ENCODE measurements around the gene TMPRSS13. TPM values are rescaled to one million over a fixed set of nuclear protein-coding genes. Genes with fewer than 3 reads are reported as not detected.

TMPRSS13 gene
- total RNA-seq, 2 experiments from 2014 or later = 0.79 to 1.1 TPM

DNA sequence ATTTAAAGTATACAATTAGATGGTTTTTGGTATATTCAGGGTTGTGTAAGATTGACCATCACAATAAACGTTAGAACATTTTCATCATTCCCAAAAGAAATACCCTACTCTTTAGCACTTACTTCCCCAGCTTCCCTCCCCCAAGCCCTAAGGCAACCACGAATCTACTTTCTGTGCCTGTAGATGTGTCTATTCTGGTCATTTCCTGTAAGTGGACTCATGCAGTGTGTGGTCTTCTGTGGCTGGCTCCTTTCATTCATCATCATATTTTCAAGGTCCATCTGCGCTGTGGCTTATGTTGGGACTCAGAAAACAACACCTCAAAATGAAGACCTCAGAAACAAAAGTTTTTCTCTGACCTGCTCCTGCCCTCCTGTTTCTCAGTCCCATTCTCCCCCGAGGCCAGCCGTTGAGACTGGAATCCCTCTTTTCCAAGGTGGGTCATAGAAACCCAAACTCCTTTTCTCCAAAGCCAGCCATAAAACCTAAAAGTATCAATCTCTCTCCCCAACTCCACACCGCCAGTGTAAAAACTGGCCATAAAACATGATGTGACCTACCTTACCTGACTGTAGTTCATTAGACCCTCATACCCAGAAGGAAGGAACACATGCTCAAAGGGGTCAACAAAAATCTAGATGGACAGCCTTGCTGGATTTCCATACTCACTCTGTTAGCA, 12.9 kb upstream of the TMPRSS13 start:
- CTCF ChIA-PET (ENCODE audit: unreplicated experiment) = no interaction called here
- Histone ChIP-seq H3K9me3 (ENCODE audit: low read length) (peaks cover 9% of the 10 kb centered on the region; the same call in 1 of the 2 replicates), H3K27ac (ENCODE audit: low read depth, low read length, poor library complexity, severe bottlenecking) (no peak overlapping the region), H4K20me1 (ENCODE audit: insufficient read depth, low read length) (no peaks in the 10 kb centered on the region), H3K36me3 (ENCODE audit: insufficient read depth, low read length) (no peaks in the 10 kb centered on the region), H3K79me2 (ENCODE audit: insufficient read depth, low read depth, low read length) (no peaks in the 10 kb centered on the region), H3K4me1 (ENCODE audit: insufficient read depth, low read length, poor library complexity, severe bottlenecking) (no peaks in the 10 kb centered on the region), H3K4me3 (ENCODE audit: low read depth, low read length, poor library complexity, severe bottlenecking) (no peak overlapping the region), H3K4me2 (ENCODE audit: low read length) (no peak overlapping the region), H2AFZ (ENCODE audit: low read length) (no peak overlapping the region), H3K9me2 (ENCODE audit: insufficient read depth, low read length) (no peaks in the 10 kb centered on the region)
- BruUV-seq (replicated peaks) = no TSS peak
- POLR2A ChIA-PET = no interaction called here
- DNase-seq (ENCODE audit: low spot score) = no peak
- TF ChIP-seq EZH2phosphoT487 (IDR thresholded peaks at IDR 0.05; ENCODE audit: borderline replicate concordance, low read depth, low read length) (no peak), CTCF (conservative IDR thresholded peaks at IDR 0.05; ENCODE audit: low read length) (no peak)
- intact Hi-C loops (cut with micrococcal nuclease; ENCODE audit: unreplicated experiment) = loop anchor here (10.0 kb wide), 1 partner anchor 127 kb away; no protein-coding TSS in a partner anchor

DNA sequence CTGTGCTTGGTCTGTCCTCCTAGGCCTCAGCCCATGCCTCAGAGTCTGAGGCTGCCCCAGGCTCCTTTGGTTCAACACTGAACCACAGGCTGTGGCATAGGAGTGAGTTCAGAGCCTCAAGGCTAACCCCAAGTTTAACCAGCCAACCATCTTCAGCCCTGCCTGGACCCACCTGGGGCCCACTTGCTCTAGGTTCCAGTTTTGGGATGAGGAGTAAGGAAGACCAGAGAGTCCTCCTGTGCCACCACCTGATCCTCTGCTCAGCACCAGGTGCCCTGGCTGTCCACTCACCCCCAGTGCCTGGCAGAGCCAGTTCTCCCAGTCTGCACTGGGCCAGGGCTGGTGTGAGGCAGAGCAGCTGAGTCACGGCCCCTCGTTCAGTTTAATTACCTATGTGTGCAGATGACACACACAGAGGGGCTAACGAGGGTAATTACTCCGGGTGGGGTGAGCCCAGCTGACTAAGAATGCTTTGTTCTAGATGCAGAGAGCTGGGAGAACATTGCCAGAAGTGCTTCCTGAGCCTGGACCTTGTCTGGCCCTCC, 12.0 kb upstream of the TMPRSS13 start:
- Histone ChIP-seq H4K20me1 (ENCODE audit: insufficient read depth, low read length) (no peaks in the 10 kb centered on the region), H3K9me3 (ENCODE audit: low read length) (peaks cover 9% of the 10 kb centered on the region; the same call in 1 of the 2 replicates), H3K27ac (ENCODE audit: low read depth, low read length, poor library complexity, severe bottlenecking) (no peak overlapping the region), H3K4me3 (ENCODE audit: low read depth, low read length, poor library complexity, severe bottlenecking) (no peak overlapping the region), H3K36me3 (ENCODE audit: insufficient read depth, low read length) (no peaks in the 10 kb centered on the region), H3K9me2 (ENCODE audit: insufficient read depth, low read length) (no peaks in the 10 kb centered on the region), H3K4me2 (ENCODE audit: low read length) (no peak overlapping the region), H3K79me2 (ENCODE audit: insufficient read depth, low read depth, low read length) (no peaks in the 10 kb centered on the region), H3K4me1 (ENCODE audit: insufficient read depth, low read length, poor library complexity, severe bottlenecking) (peaks cover 3% of the 10 kb centered on the region), H2AFZ (ENCODE audit: low read length) (no peak overlapping the region)
- TF ChIP-seq CTCF (conservative IDR thresholded peaks at IDR 0.05; ENCODE audit: low read length) = no peak
- no peak for TF ChIP-seq EZH2phosphoT487 (IDR thresholded peaks at IDR 0.05; ENCODE audit: borderline replicate concordance, low read depth, low read length)
- intact Hi-C loops (cut with micrococcal nuclease; ENCODE audit: unreplicated experiment) = loop anchor here (10.0 kb wide), 1 partner anchor 126 kb away; no protein-coding TSS in a partner anchor
- BruUV-seq (replicated peaks) = no TSS peak
- ChIA-PET CTCF (ENCODE audit: unreplicated experiment) (no interaction called here), POLR2A (no interaction called here)
- DNase-seq (ENCODE audit: low spot score) = no peak

- Histone ChIP-seq H3K4me2 (ENCODE audit: low read length) (no peak overlapping the region), H3K79me2 (ENCODE audit: insufficient read depth, low read depth, low read length) (no peaks in the 10 kb centered on the region), H3K9me2 (ENCODE audit: insufficient read depth, low read length) (no peaks in the 10 kb centered on the region), H3K27ac (ENCODE audit: low read depth, low read length, poor library complexity, severe bottlenecking) (no peak overlapping the region), H3K4me3 (ENCODE audit: low read depth, low read length, poor library complexity, severe bottlenecking) (no peak overlapping the region), H3K4me1 (ENCODE audit: insufficient read depth, low read length, poor library complexity, severe bottlenecking) (peaks cover 3% of the 10 kb centered on the region), H3K9me3 (ENCODE audit: low read length) (peaks cover 9% of the 10 kb centered on the region; the same call in 1 of the 2 replicates), H2AFZ (ENCODE audit: low read length) (no peak overlapping the region), H4K20me1 (ENCODE audit: insufficient read depth, low read length) (no peaks in the 10 kb centered on the region), H3K36me3 (ENCODE audit: insufficient read depth, low read length) (no peaks in the 10 kb centered on the region)
- TF ChIP-seq EZH2phosphoT487 (IDR thresholded peaks at IDR 0.05; ENCODE audit: borderline replicate concordance, low read depth, low read length) = no peak
- CTCF ChIA-PET (ENCODE audit: unreplicated experiment) = no interaction called here
- BruUV-seq (replicated peaks) = no TSS peak
- intact Hi-C loops (cut with micrococcal nuclease; ENCODE audit: unreplicated experiment) = loop anchor here (10.0 kb wide), 1 partner anchor 126 kb away; no protein-coding TSS in a partner anchor
- no peak for DNase-seq (ENCODE audit: low spot score)
- POLR2A ChIA-PET = no interaction called here
Measured at GRCh38 chr11:117940736-117941135, 11.5 kb upstream of the TMPRSS13 start.

Measured in OCI-LY7 (cell line).